Right cardiac atrium (tissue), 5 donors: ENCODE measurements around the gene RGS9. TPM values are rescaled to one million over a fixed set of nuclear protein-coding genes. Genes with fewer than 3 reads are reported as not detected.
A peak's percentile ranks its signal among the peaks of the same experiment; 100 is the strongest.

Source experiments
- ATAC-seq, 2 donors: fragments of 200-7000 bp; cut with Tn5 transposase; one replicate each; pipeline versions ENCODE4 v1.8.0 to v1.9.1; 2020; ENCODE audit warnings: moderate library complexity in 2 of 2, mild to moderate bottlenecking in 1 of 2
- DNase-seq, 3 donors: peaks; one replicate each; pipeline ENCODE4 v3.0.0-alpha.2; 2020
- H3K27ac ChIP-seq: one replicate; pipeline ENCODE4 v1.5.1; 2013; ENCODE audit warnings: mild to moderate bottlenecking, low read length, control low read depth, moderate library complexity
- H3K27me3 ChIP-seq: one replicate; pipeline ENCODE4 v1.6.1; 2013; ENCODE audit not compliant: control insufficient read depth, insufficient read depth
- H3K4me1 ChIP-seq: one replicate; pipeline ENCODE4 v1.6.1; 2013; ENCODE audit warnings: low read length; ENCODE audit not compliant: control insufficient read depth, insufficient read depth
- H3K4me3 ChIP-seq: one replicate; pipeline ENCODE4 v1.5.1; 2013; ENCODE audit warnings: low read length, control low read depth
- H3K9me3 ChIP-seq: one replicate; pipeline ENCODE4 v1.6.1; 2013; ENCODE audit warnings: low read length; ENCODE audit not compliant: control insufficient read depth
- WGBS: extraction: QIAGEN DNeasy Blood & Tissue Kit; methylation state at CpG from one replicate; pipeline ENCODE4 v1.1.7; 2013; 5-methylcytosine and 5-hydroxymethylcytosine counted together
- intact Hi-C, 4 donors: fragments of 100-400 bp; cut with DNase I; formaldehyde crosslinking; loops; one replicate each; pipeline versions ENCODE4 v1.11.0 to v1.14.0; 2022 to 2023
- polyA plus RNA-seq: library from polyadenylated mRNA; stranded (reverse); fragments of 200-250 nt; gene quantifications from one replicate; pipeline ENCODE4 v1.2.3, GENCODE V29; 2013
- total RNA-seq, 4 donors: library from RNA; stranded (reverse); fragmentation: NEBNext Ultra II Directional; extraction: Animal tissue kit (Norgen Biotek cat#: 25700); gene quantifications; one replicate each; pipeline ENCODE4 v1.2.1, GENCODE V29; 2021
- donor health status: healthy with polysubstance abuse.
- donor health status: DM: no; HTN: yes; CAD: no.
- donor health status: DM: no; HTN: no; CAD: no.
- donor health status: DM: no; HTN: yes; CAD: no; lungs with severe emphysema.
- donor health status: DM: yes; HTN: yes; CAD: no.

The RGS9 gene
- total and polyA plus RNA-seq, 5 donors, result 4.2 to 15.1 (median 7.9) TPM

DNA sequence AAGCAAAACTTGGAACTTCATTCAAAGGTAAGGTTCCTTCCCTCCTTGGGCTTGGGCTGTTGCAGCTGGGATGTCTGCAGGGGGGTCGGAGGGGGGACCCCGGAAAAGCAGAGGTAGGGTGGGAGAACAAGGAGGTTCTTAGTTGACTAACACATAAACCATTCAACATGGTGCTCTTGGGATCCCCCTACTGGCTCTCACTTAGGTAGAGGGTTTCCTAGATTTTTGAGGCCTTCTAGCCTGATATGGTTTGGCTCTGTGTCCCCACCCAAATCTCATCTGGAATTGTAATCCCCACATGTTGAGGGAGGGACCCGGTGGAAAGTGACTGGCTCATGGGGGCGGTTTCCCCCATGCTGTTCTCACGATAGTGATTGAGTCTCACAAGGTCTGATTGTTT is 93.9 kb downstream of the RGS9 start:
- H3K27me3 ChIP-seq, result no peaks in the 10 kb centered on the region
- WGBS, result 71% methylated on average over 5 of the region's 5 CpGs
- DNase-seq (no peak), ATAC-seq (no peak)
- no peak overlapping the region for H3K4me3 ChIP-seq
- intact Hi-C loops, result loop anchor here in 1 of 4 donors (5.0 kb wide), 1 partner anchor 936 kb away; no protein-coding TSS in a partner anchor
- H3K27ac ChIP-seq, result no peak overlapping the region
- H3K9me3 ChIP-seq, result no peaks in the 10 kb centered on the region
- H3K4me1 ChIP-seq, result peaks cover 4% of the 10 kb centered on the region

DNA sequence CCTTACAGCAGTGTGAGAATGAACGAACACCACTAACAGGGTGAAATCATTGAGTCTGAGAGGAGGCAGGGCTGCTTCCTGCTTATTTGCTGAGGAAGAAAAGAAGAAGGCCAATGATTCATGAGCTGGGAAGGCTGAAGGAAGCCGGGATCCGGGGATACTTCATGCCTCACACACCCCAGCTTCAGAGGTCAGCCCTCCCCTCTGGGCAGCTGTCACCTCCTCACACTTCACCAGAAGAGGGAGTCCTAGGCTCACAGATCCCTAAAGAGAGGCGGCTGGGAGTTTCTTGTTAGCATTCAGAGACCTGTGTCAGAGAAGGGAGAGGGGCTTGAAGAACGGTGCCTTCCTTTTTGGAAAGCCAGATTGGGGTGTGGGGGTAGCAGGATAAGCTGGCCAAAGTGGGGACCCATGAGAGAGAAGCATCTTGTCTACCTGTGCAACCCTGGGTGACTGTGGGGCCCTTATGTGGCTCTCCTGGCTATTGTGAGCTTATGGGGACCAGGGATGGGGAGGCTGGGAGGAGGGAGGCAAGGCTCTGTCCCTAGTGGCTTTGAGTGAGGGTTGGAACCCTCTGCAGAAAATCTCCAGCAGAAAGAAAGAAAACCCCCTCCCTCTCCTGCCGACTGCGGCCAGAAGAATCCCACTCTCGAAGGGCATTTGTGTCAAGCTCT is 94.6 kb downstream of the RGS9 start:
- Histone ChIP-seq H3K4me3 (no peak overlapping the region), H3K27me3 (no peaks in the 10 kb centered on the region), H3K27ac (no peak overlapping the region), H3K4me1 (peaks cover 4% of the 10 kb centered on the region), H3K9me3 (no peaks in the 10 kb centered on the region)
- 49% methylated on average over 8 of the region's 8 CpGs for WGBS
- DNase-seq (peak in 1 of 3 donors; percentile 34), ATAC-seq (peak; percentile 75 to 76)
- intact Hi-C loops, result loop anchor here in 1 of 4 donors (5.0 kb wide), 1 partner anchor 936 kb away; no protein-coding TSS in a partner anchor

DNA sequence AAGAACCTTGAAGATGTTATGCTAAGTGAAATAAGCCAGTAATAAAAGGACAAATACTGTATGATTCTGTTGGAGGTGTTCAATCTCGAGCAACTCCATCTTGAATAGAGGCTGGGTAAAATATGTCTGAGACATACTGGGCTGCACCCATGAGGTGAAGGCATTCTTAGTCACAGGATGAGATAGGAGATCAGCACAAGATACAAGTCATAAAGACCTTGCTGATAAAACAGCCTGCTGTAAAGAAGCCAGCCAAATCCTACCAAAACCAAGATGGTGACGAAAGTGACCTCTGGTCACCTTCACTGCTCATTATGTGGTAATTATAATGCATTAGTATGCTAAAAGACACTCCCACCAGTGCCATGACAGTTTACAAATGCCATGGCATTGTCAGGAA is 98.1 kb downstream of the RGS9 start:
- no peaks in the 10 kb centered on the region for H3K27me3 ChIP-seq
- H3K4me1 ChIP-seq, result no peaks in the 10 kb centered on the region
- intact Hi-C loops, result no loop called here
- ATAC-seq (no peak), DNase-seq (no peak)
- H3K9me3 ChIP-seq, result no peaks in the 10 kb centered on the region
- no peak overlapping the region for H3K27ac ChIP-seq
- H3K4me3 ChIP-seq, result no peak overlapping the region
- 83% methylated on average over 2 of the region's 2 CpGs for WGBS

DNA sequence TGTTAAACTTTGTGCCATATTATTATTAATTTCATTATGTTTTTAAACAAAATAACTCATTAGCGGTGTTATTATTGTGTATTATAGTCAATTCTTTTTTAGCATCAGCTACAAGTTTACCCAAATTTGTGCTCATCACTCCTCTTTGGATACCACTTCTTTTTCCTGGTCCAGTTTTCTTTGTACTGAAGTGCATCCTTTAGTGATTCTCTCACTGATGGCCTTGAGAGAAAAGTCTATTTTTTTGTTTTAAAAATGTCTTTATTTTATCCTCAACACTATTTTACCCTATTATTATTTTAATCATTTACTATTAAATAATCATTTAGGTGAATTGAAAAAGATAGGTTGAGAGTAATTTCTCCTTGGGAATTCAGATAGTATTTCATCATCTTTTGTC is 99.2 kb downstream of the RGS9 start:
- ATAC-seq, result no peak
- no peaks in the 10 kb centered on the region for H3K4me1 ChIP-seq
- H3K27me3 ChIP-seq, result no peaks in the 10 kb centered on the region
- intact Hi-C loops, result no loop called here
- WGBS, result 66% methylated on average over 1 of the region's 1 CpG
- no peak overlapping the region for H3K4me3 ChIP-seq
- DNase-seq, result no peak
- no peaks in the 10 kb centered on the region for H3K9me3 ChIP-seq
- no peak overlapping the region for H3K27ac ChIP-seq

DNA sequence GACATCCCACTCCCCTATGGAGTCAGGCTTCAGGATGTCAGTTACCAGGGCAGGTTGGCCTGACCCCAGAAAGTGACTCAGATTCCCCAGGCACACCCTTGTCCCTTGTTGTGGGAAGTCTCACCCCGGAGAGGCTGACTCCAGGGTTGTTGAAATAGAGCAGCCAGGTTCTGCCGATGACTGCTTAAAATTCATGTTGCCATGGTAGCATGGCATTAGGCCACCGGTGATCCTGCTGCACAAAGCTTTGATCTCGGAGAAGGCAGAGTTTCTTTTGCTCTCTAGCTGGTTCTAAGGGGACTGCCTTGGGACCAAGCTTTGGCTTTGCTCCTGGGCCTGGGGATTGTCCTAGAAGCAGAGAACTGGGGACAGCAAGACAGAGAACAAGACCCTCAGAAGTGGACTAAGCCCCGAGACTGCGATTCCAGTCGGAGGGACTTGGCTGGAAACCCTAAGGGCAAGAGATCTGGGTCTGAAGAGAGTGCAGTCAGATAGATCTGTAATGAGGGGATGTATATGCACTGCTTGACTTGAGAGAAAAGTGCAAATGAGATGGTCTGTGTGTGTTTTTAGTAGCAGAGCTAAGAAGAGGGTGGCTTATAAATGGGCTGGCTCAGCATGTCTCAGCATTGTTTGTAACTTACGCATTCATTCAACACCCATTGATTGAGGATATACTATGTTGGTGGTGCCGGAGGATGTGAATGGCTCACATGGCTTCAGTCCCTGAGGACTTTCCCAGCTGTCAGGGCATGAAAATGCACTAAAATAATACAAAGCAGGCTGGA is 106.9 kb downstream of the RGS9 start:
- WGBS, result 43% methylated on average over 9 of the region's 9 CpGs
- Histone ChIP-seq H3K27me3 (no peaks in the 10 kb centered on the region), H3K27ac (no peak overlapping the region), H3K4me3 (no peak overlapping the region), H3K9me3 (no peaks in the 10 kb centered on the region), H3K4me1 (no peaks in the 10 kb centered on the region)
- ATAC-seq (peak; percentile 78 to 96), DNase-seq (peak in 2 of 3 donors; percentile 55 to 58)
- intact Hi-C loops, result no loop called here

DNA sequence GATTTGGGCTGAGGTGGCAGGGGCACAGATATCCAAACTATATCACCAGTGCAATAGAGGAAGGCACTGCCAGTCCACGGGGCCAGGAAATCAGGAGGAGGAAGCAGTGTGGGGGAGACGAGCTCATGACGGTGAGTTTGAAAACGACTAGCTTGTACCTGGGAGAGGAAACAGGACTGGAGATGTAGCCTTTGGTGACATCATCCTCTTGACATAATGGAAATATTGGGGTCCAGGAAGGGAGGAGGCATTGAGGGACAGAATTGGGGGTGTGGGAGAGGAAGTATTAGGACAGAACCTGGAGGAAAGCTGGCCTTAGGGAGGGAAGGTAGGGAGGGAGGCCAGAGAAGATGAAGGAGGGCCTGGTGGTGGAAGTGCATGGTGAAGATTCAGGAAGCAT is 109.1 kb downstream of the RGS9 start:
- Histone ChIP-seq H3K27me3 (no peaks in the 10 kb centered on the region), H3K9me3 (no peaks in the 10 kb centered on the region), H3K4me1 (no peaks in the 10 kb centered on the region), H3K4me3 (no peak overlapping the region), H3K27ac (no peak overlapping the region)
- intact Hi-C loops, result no loop called here
- WGBS, result 51% methylated on average over 4 of the region's 4 CpGs
- no peak for DNase-seq
- no peak for ATAC-seq

DNA sequence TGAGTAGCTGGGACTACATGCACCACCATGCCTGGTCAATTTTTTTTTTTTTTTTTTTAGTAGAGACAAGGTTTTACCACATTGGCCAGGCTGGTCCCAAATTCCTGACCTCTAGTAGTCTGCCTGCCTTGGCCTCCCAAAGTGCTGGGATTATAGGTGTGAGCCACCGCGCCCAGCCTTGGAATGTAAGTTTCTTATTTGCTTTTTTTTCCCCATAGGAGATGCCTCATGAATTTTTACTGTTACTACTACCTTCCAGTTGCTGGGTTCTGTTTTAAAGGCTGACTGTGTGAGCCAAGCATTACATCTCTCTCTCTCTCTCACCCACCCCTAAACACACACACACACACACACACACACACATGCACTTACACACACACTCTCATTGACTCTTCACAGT is 112.6 kb downstream of the RGS9 start:
- no peak overlapping the region for H3K4me3 ChIP-seq
- H3K9me3 ChIP-seq, result no peaks in the 10 kb centered on the region
- no peak for ATAC-seq
- intact Hi-C loops, result no loop called here
- WGBS, result 100% methylated on average over 2 of the region's 2 CpGs
- no peaks in the 10 kb centered on the region for H3K4me1 ChIP-seq
- no peak for DNase-seq
- H3K27me3 ChIP-seq, result no peaks in the 10 kb centered on the region
- H3K27ac ChIP-seq, result no peak overlapping the region

DNA sequence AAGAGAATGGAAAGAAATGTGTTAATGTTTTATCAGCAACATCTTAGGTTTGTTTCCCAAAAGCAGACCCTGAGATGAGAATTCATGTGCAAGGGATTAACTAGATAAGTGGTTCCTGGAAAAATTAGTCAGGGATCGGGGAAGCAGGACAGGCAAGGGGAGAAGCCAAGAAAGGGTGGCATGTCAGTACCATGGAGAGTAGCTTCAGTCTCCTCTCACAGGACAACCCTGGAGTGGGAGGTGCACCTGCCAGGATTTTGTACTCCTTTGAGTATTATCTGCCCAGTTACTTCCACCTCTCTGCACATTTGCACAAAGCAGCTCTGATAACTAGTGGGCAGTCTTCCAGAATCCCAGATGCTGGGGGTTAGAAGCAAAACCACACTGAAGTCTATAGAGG is 117.0 kb downstream of the RGS9 start:
- ATAC-seq (no peak), DNase-seq (no peak)
- Histone ChIP-seq H3K27me3 (no peaks in the 10 kb centered on the region), H3K4me3 (no peak overlapping the region), H3K27ac (no peak overlapping the region), H3K4me1 (no peaks in the 10 kb centered on the region), H3K9me3 (no peaks in the 10 kb centered on the region)
- intact Hi-C loops, result no loop called here
- 32% methylated on average over 1 of the region's 1 CpG for WGBS

DNA sequence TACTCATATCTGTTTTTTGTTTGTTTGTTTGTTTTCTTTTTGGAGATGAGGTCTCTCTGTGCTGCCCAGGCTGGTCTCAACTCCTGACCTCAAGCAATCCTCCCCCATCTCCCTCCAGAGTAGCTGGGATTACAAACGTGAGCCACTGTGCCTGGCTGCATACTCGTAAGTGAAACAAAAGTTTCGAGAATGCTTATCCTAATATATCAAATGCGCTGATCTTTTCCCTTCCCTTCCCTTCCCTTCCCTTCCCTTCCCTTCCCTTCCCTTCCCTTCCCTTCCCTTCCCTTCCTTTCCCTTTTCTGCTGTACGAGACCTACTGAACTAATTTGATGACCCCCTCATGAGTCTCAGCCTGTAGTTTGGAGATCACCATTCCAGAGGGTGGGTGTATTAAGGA is 122.1 kb downstream of the RGS9 start:
- ATAC-seq (no peak), DNase-seq (no peak)
- H3K27me3 ChIP-seq, result no peaks in the 10 kb centered on the region
- H3K27ac ChIP-seq, result no peak overlapping the region
- no peaks in the 10 kb centered on the region for H3K4me1 ChIP-seq
- no peaks in the 10 kb centered on the region for H3K9me3 ChIP-seq
- H3K4me3 ChIP-seq, result no peak overlapping the region
- intact Hi-C loops, result no loop called here
- WGBS, result 65% methylated on average over 5 of the region's 5 CpGs

DNA sequence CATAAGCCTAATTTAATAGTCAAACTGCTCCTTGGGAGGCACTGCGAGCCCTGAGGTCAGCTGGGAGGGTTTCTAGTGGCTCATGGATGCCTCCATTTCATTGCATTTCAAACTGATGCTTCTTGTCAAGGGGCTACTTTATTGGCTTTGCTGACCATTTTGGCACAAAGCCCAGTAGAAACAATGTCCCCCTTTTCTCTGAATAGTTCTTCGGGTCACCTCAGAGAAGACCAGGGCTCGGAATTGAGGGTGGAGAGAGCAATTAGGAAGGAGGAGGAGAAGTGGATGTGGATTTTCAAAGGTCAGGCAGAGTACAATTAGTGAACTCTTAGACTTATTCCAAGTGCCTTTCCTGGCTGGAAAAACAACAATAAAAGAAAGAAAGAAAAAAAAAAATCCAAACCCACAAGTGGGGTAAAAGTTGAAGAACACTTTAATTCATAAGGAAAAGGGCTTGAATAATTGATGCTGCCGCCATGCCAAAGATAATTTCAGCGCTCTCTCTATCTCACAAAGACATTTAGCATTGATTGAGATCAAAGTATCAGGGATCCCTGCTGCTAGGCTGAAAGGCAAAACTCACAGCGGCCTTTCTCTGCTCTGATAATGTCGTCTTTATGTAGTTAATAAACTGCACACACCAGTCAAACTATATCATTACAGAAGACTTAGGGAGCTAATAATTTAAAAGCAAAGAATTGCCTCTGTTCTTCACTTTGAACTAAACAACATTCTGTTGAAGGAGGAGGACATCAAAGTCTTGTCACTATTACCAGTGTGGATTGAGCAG is 122.7 kb downstream of the RGS9 start:
- Histone ChIP-seq H3K27ac (no peak overlapping the region), H3K4me1 (no peaks in the 10 kb centered on the region), H3K4me3 (no peak overlapping the region), H3K27me3 (no peaks in the 10 kb centered on the region), H3K9me3 (no peaks in the 10 kb centered on the region)
- DNase-seq (no peak), ATAC-seq (no peak)
- WGBS, result 67% methylated on average over 7 of the region's 7 CpGs
- intact Hi-C loops, result no loop called here

DNA sequence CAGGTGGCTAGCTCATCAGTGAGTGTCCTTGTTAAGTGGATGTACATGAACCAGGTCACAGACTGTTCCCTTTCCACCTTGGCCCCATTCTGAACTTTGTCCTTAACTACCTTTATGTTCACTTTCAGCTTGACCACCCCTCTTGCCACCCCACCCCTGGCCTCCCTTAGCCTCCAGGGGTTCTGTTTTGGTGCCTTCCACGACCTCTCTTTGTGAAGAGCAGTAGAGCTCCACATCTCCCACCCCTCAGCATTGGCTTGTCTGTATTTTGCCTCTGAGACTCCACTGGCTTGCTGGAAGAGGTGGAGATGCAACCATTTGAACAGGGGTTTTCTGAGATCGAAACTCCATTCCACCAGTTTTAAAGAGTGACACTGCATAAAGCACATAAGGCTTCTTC is 123.5 kb downstream of the RGS9 start:
- Histone ChIP-seq H3K4me3 (no peak overlapping the region), H3K9me3 (no peaks in the 10 kb centered on the region), H3K4me1 (no peaks in the 10 kb centered on the region), H3K27me3 (no peaks in the 10 kb centered on the region), H3K27ac (no peak overlapping the region)
- WGBS, result 86% methylated on average over 2 of the region's 2 CpGs
- intact Hi-C loops, result no loop called here
- DNase-seq (no peak), ATAC-seq (no peak)
